ENCODE measurements around the gene HOXB8.

Gene HOXB8

GRCh38 chr17:48646183-48647102, 31.4 kb upstream of the HOXB8 start:
- TF ChIP-seq EZH2 (optimal IDR thresholded peaks at IDR 0.05; ENCODE audit: low read depth, low read length) (no peak), CTCF (IDR thresholded peaks at IDR 0.05; ENCODE audit: low read length) (no peak), EZH2phosphoT487 (IDR thresholded peaks at IDR 0.05; ENCODE audit: low read length) (no peak)
- Histone ChIP-seq H3K4me3 (ENCODE audit: low read length) (peak overlapping the region; percentile 44; the same call in 1 of the 2 replicates), H3K9ac (ENCODE audit: low read length) (peak overlapping the region; percentile 65; the same call in 1 of the 2 replicates), H3F3A (ENCODE audit: insufficient read depth, low read length) (0 out of 2 replicates have a peak, but pooled peaks cover 3% of the 10 kb centered on the region), H3K36me3 (replicated peaks; ENCODE audit: insufficient read depth, low read length) (no peaks in the 10 kb centered on the region), H3K27me3 (replicated peaks; ENCODE audit: insufficient read depth, low read length) (peaks cover 14% of the 10 kb centered on the region), H3K4me2 (ENCODE audit: low read depth, low read length) (peak overlapping the region; percentile 78; the same call in 1 of the 2 replicates), H3K4me1 (ENCODE audit: low read length) (no peaks in the 10 kb centered on the region), H3K27ac (ENCODE audit: low read length) (no peak overlapping the region), H2AFZ (ENCODE audit: low read length) (peak overlapping the region; percentile 85), H4K20me1 (ENCODE audit: insufficient read depth, low read length) (no peaks in the 10 kb centered on the region), H3K79me2 (ENCODE audit: low read length) (no peaks in the 10 kb centered on the region), H3K9me2 (replicated peaks; ENCODE audit: insufficient read depth, low read length) (no peaks in the 10 kb centered on the region), H3K9me3 (replicated peaks; ENCODE audit: insufficient read depth, low read length) (no peaks in the 10 kb centered on the region)
- DNase-seq = no peak

GRCh38 chr17:48645639-48646182, 30.6 kb upstream of the HOXB8 start:
- no peaks in the 10 kb centered on the region for H4K20me1 ChIP-seq (ENCODE audit: insufficient read depth, low read length)
- H3K9ac ChIP-seq (ENCODE audit: low read length) = no peak overlapping the region
- 0 out of 2 replicates have a peak, but pooled peaks cover 3% of the 10 kb centered on the region for H3F3A ChIP-seq (ENCODE audit: insufficient read depth, low read length)
- no peak for DNase-seq
- H2AFZ ChIP-seq (ENCODE audit: low read length) = no peak overlapping the region
- TF ChIP-seq EZH2 (optimal IDR thresholded peaks at IDR 0.05; ENCODE audit: low read depth, low read length) (no peak), EZH2phosphoT487 (IDR thresholded peaks at IDR 0.05; ENCODE audit: low read length) (no peak), CTCF (IDR thresholded peaks at IDR 0.05; ENCODE audit: low read length) (no peak)
- H3K9me2 ChIP-seq (replicated peaks; ENCODE audit: insufficient read depth, low read length) = no peaks in the 10 kb centered on the region
- H3K9me3 ChIP-seq (replicated peaks; ENCODE audit: insufficient read depth, low read length) = no peaks in the 10 kb centered on the region
- H3K4me3 ChIP-seq (ENCODE audit: low read length) = no peak overlapping the region
- peaks cover 21% of the 10 kb centered on the region for H3K27me3 ChIP-seq (replicated peaks; ENCODE audit: insufficient read depth, low read length)
- no peak overlapping the region for H3K4me2 ChIP-seq (ENCODE audit: low read depth, low read length)
- no peaks in the 10 kb centered on the region for H3K4me1 ChIP-seq (ENCODE audit: low read length)
- H3K79me2 ChIP-seq (ENCODE audit: low read length) = no peaks in the 10 kb centered on the region
- H3K36me3 ChIP-seq (replicated peaks; ENCODE audit: insufficient read depth, low read length) = no peaks in the 10 kb centered on the region
- H3K27ac ChIP-seq (ENCODE audit: low read length) = no peak overlapping the region

GRCh38 chr17:48644910-48645557, 29.9 kb upstream of the HOXB8 start:
- H3K9me3 ChIP-seq (replicated peaks; ENCODE audit: insufficient read depth, low read length) = no peaks in the 10 kb centered on the region
- H3K27me3 ChIP-seq (replicated peaks; ENCODE audit: insufficient read depth, low read length) = peaks cover 26% of the 10 kb centered on the region
- H3F3A ChIP-seq (ENCODE audit: insufficient read depth, low read length) = 0 out of 2 replicates have a peak, but pooled peaks cover 3% of the 10 kb centered on the region
- no peak overlapping the region for H2AFZ ChIP-seq (ENCODE audit: low read length)
- no peak overlapping the region for H3K4me3 ChIP-seq (ENCODE audit: low read length)
- no peaks in the 10 kb centered on the region for H3K79me2 ChIP-seq (ENCODE audit: low read length)
- no peaks in the 10 kb centered on the region for H3K9me2 ChIP-seq (replicated peaks; ENCODE audit: insufficient read depth, low read length)
- H3K4me2 ChIP-seq (ENCODE audit: low read depth, low read length) = no peak overlapping the region
- no peaks in the 10 kb centered on the region for H3K36me3 ChIP-seq (replicated peaks; ENCODE audit: insufficient read depth, low read length)
- no peak for DNase-seq
- TF ChIP-seq EZH2phosphoT487 (IDR thresholded peaks at IDR 0.05; ENCODE audit: low read length) (no peak), CTCF (IDR thresholded peaks at IDR 0.05; ENCODE audit: low read length) (no peak)
- no peaks in the 10 kb centered on the region for H4K20me1 ChIP-seq (ENCODE audit: insufficient read depth, low read length)
- H3K9ac ChIP-seq (ENCODE audit: low read length) = no peak overlapping the region
- no peak overlapping the region for H3K27ac ChIP-seq (ENCODE audit: low read length)
- H3K4me1 ChIP-seq (ENCODE audit: low read length) = no peaks in the 10 kb centered on the region
